Fibroblast of villous mesenchyme (primary cell): ENCODE data around the gene TTYH1. TPM values are rescaled to one million over a fixed set of nuclear protein-coding genes. Genes with fewer than 3 reads are reported as not detected.

ENCODE experiments used
- DNase-seq: peaks from one replicate; pipeline ENCODE4 v3.0.0-alpha.2; 2010; ENCODE audit warnings: low read depth
- H3K4me3 ChIP-seq: 2 replicates; pipeline ENCODE4 v1.5.1; 2011; ENCODE audit warnings: low read depth, mild to moderate bottlenecking, low read length
- CTCF ChIP-seq: IDR thresholded peaks from 2 replicates; pipeline ENCODE4 v1.5.1; 2012; ENCODE audit warnings: low read depth, mild to moderate bottlenecking, low read length; ENCODE audit not compliant: insufficient read depth
- total RNA-seq: library from RNA; depleted of rRNA; stranded (reverse); fragments of >200 nt; gene quantifications from 2 replicates; pipeline ENCODE4 v1.2.3, GENCODE V29; 2012

The TTYH1 gene
- total RNA-seq, 1 donor: not detected

- DNase-seq: no peak
- H3K4me3 ChIP-seq: no peak overlapping the region
- no peak for TF ChIP-seq CTCF
These were observed 37.4 kb downstream of the TTYH1 start for GRCh38 chr19:54452626-54453025.

GRCh38 chr19:54453921-54454780, 38.9 kb downstream of the TTYH1 start:
- no peak for TF ChIP-seq CTCF
- no peak for DNase-seq
- no peak overlapping the region for H3K4me3 ChIP-seq

GRCh38 chr19:54454781-54455675, 39.8 kb downstream of the TTYH1 start:
- DNase-seq: no peak
- TF ChIP-seq CTCF: no peak
- H3K4me3 ChIP-seq: no peak overlapping the region

- no peak overlapping the region for H3K4me3 ChIP-seq
- TF ChIP-seq CTCF: no peak
- no peak for DNase-seq
These were observed 40.6 kb downstream of the TTYH1 start for GRCh38 chr19:54455786-54456422.

DNA sequence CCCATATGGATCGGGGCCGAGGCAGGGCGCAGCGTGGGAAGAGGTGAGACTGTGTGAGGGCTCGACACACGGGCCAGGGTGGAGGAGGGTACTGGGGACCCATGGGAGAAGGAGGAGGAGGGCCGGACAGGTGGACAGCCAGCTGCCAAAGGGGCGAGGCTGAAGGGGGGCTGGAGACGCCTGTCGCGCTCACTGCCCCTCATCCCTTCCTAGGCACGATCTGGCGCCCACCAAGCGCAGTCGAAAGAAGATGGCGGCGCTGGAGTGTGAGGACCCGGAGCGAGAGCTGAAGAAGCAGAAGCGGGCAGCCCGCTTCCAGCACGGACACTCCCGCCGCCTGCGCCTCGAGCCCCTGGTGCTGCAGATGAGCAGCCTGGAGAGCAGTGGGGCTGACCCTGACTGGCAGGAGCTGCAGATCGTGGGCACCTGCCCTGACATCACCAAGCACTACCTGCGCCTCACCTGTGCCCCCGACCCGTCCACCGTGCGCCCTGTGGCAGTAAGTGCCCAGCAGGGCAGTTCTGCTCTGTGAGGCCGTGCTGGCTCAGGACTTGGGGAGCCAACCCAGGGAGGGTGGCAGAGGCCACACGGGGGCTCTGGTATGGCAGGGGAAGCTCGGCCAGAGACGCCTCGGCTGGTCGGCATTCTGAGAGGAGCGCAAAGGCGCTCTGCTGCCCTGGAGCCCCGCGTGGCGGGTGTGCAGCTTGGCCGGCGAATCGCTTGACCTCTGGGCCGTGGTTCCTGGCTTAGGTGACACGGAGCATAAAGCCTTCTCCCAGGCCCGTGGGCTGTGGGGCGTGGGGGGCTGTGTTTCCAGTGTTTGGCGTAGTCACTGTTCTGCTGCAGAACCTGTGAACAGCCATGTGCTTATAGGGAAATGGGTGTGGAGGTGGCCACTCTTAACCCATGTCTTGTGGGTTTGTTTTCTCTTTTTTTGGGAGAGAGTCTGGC, 41.4 kb downstream of the TTYH1 start:
- TF ChIP-seq CTCF: no peak
- no peak overlapping the region for H3K4me3 ChIP-seq
- DNase-seq: no peak
